Stimulated activated memory B cell treated with anti-CD40 and anti-IgM and Interleukin-4, amounts not matched to agents 10 μg/mL and 1 μg/mL and 100 μg/mL, for 72 hours (primary cell): Measurements from ENCODE around the gene PACRG.

Experiments
- ATAC-seq: fragments of 150-1000 bp; cut with Tn5 transposase; 2 replicates; pipeline ENCODE4 v1.10.0; 2021
- H3K27ac Mint-ChIP-seq: one replicate; pipeline ENCODE4 v1.8.0; 2022; ENCODE audit warnings: mild to moderate bottlenecking, mixed read lengths
- H3K27me3 Mint-ChIP-seq: one replicate; pipeline ENCODE4 v1.8.0; 2022; ENCODE audit warnings: mixed read lengths
- H3K36me3 Mint-ChIP-seq: one replicate; pipeline ENCODE4 v1.8.0; 2022; ENCODE audit warnings: mixed read lengths
- H3K4me1 Mint-ChIP-seq: one replicate; pipeline ENCODE4 v1.8.0; 2022; ENCODE audit warnings: mixed read lengths
- H3K4me3 Mint-ChIP-seq: one replicate; pipeline ENCODE4 v1.8.0; 2022; ENCODE audit warnings: mild to moderate bottlenecking, moderate library complexity, mixed read lengths
- H3K9me3 Mint-ChIP-seq: one replicate; pipeline ENCODE4 v1.8.0; 2022; ENCODE audit warnings: mixed read lengths

PACRG gene

DNA sequence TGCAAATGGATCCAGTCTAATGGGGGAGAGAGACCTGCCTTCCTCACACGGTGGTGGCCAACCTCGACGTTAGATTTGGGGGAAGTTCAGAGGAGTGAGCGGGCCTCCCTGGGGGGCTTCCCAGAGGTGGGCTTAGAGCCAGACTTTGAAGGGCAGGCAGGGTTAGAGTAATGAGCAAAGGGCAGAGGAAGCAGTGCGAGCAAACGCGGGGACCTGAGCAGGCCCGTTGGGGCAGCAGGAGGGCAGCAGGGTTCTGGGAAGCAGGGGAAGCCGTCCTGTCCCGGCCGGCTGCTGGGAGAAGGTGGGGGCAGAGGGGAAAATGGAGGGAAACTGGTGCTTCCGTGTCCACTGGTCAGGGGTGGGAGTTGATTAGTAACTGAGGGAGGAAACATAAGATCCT, 474.1 kb downstream of the PACRG start:
- Mint-ChIP-seq H3K36me3 (no peaks in the 10 kb centered on the region), H3K4me1 (no peaks in the 10 kb centered on the region), H3K4me3 (no peak overlapping the region), H3K27ac (no peak overlapping the region), H3K9me3 (peaks cover 4% of the 10 kb centered on the region), H3K27me3 (peaks cover 22% of the 10 kb centered on the region)
- ATAC-seq, result no peak

- H3K27me3 Mint-ChIP-seq, result peaks cover 20% of the 10 kb centered on the region
- no peaks in the 10 kb centered on the region for H3K36me3 Mint-ChIP-seq
- no peak overlapping the region for H3K4me3 Mint-ChIP-seq
- peaks cover 4% of the 10 kb centered on the region for H3K9me3 Mint-ChIP-seq
- no peaks in the 10 kb centered on the region for H3K4me1 Mint-ChIP-seq
- no peak overlapping the region for H3K27ac Mint-ChIP-seq
- no peak for ATAC-seq
Observed at GRCh38 chr6:163206196-163206595, 478.4 kb downstream of the PACRG start.

GRCh38 chr6:163207431-163208383, 479.9 kb downstream of the PACRG start:
- Mint-ChIP-seq H3K27ac (no peak overlapping the region), H3K27me3 (peaks cover 10% of the 10 kb centered on the region), H3K9me3 (peaks cover 9% of the 10 kb centered on the region), H3K4me1 (no peaks in the 10 kb centered on the region), H3K36me3 (no peaks in the 10 kb centered on the region), H3K4me3 (no peak overlapping the region)
- no peak for ATAC-seq

GRCh38 chr6:163209005-163209404, 481.2 kb downstream of the PACRG start:
- no peak for ATAC-seq
- H3K36me3 Mint-ChIP-seq, result no peaks in the 10 kb centered on the region
- H3K9me3 Mint-ChIP-seq, result peaks cover 9% of the 10 kb centered on the region
- H3K27ac Mint-ChIP-seq, result no peak overlapping the region
- H3K4me3 Mint-ChIP-seq, result no peak overlapping the region
- H3K27me3 Mint-ChIP-seq, result peaks cover 10% of the 10 kb centered on the region
- no peaks in the 10 kb centered on the region for H3K4me1 Mint-ChIP-seq

- Mint-ChIP-seq H3K27me3 (peaks cover 11% of the 10 kb centered on the region), H3K9me3 (peaks cover 5% of the 10 kb centered on the region), H3K4me1 (no peaks in the 10 kb centered on the region), H3K27ac (no peak overlapping the region), H3K36me3 (no peaks in the 10 kb centered on the region), H3K4me3 (no peak overlapping the region)
- no peak for ATAC-seq
Observed at GRCh38 chr6:163212123-163212522, 484.3 kb downstream of the PACRG start.

DNA sequence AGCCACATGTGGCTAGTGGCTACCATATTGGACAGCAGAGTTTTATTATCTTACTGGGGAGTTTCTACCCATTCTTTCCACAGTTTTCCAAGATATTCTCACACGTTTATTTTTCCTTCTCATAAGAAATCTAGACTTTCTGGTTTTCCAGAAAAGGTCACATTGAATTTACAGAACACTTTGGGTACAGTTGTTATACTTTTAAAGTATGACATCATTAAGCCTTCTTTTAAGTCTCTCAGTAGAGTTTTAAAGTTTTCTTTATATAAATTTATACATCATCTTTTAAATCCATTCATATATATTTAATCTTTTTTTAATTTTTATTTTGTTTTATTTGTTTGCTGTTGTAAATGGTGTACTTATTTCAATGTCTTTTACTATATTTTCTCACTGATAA, 486.5 kb downstream of the PACRG start:
- H3K4me3 Mint-ChIP-seq, result no peak overlapping the region
- H3K36me3 Mint-ChIP-seq, result no peaks in the 10 kb centered on the region
- peaks cover 26% of the 10 kb centered on the region for H3K27me3 Mint-ChIP-seq
- peaks cover 5% of the 10 kb centered on the region for H3K9me3 Mint-ChIP-seq
- ATAC-seq, result no peak
- H3K27ac Mint-ChIP-seq, result no peak overlapping the region
- H3K4me1 Mint-ChIP-seq, result no peaks in the 10 kb centered on the region

- Mint-ChIP-seq H3K27me3 (peaks cover 39% of the 10 kb centered on the region), H3K4me3 (no peak overlapping the region), H3K36me3 (no peaks in the 10 kb centered on the region), H3K27ac (no peak overlapping the region), H3K4me1 (no peaks in the 10 kb centered on the region), H3K9me3 (peaks cover 1% of the 10 kb centered on the region)
- no peak for ATAC-seq
Observed at GRCh38 chr6:163218361-163218894, 490.7 kb downstream of the PACRG start.

DNA sequence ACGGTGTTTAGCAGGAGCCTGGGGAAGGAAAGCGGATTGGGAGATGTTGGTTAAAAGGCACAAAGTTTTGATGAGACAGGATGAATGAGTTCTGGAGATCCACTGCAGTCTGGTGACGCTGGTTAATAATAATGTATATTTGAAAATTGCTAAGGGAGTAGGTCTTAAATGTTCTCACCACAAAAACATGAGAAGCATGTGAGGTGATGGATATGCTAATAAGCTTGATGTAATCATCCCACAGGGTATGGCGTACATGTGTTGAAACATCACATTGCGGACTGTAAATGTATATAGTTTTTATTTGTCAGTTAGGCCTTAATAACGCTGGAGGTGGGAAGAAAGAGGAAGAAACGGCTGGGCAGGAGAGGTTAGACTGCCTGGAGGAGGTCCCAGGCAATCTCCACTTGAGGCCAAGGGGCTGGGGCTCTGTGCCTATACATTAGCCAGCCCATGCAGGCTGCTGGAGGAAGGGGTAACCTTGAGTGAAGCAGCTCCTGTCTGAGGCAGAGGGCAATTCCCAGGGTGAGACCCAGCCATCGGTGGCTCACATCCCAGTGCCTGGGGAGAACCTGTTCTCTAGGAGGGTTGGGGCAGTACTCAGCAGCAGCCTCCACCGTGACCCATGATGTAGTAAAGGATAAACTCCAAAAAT, 498.5 kb downstream of the PACRG start:
- no peak for ATAC-seq
- no peaks in the 10 kb centered on the region for H3K36me3 Mint-ChIP-seq
- H3K27me3 Mint-ChIP-seq, result no peaks in the 10 kb centered on the region
- no peak overlapping the region for H3K27ac Mint-ChIP-seq
- peaks cover 8% of the 10 kb centered on the region for H3K9me3 Mint-ChIP-seq
- H3K4me1 Mint-ChIP-seq, result no peaks in the 10 kb centered on the region
- no peak overlapping the region for H3K4me3 Mint-ChIP-seq

- no peaks in the 10 kb centered on the region for H3K4me1 Mint-ChIP-seq
- H3K9me3 Mint-ChIP-seq, result peaks cover 8% of the 10 kb centered on the region
- H3K36me3 Mint-ChIP-seq, result no peaks in the 10 kb centered on the region
- peaks cover 2% of the 10 kb centered on the region for H3K27me3 Mint-ChIP-seq
- ATAC-seq, result no peak
- H3K4me3 Mint-ChIP-seq, result no peak overlapping the region
- H3K27ac Mint-ChIP-seq, result no peak overlapping the region
Observed at GRCh38 chr6:163226836-163227485, 499.2 kb downstream of the PACRG start.

DNA sequence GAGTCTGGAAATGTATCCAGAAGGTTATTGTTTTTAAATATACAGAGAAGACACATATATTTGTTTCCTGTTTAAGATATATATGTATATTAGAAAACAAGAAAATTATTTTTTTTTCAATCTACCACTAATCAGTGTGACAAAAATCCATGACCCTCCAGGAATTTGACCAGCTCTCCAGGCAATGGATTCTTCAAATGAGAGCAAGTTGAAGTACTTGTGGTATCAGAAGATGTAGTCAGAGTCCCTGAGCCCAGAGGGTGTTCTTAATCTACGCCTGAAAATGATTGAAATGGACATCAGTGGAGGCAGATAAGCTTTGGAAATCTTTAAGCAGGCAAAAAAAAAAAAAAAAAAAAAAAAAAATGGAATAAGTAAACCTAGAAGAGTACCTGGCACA, 500.3 kb downstream of the PACRG start:
- Mint-ChIP-seq H3K27me3 (peaks cover 10% of the 10 kb centered on the region), H3K36me3 (no peaks in the 10 kb centered on the region), H3K27ac (no peak overlapping the region), H3K4me3 (no peak overlapping the region), H3K4me1 (no peaks in the 10 kb centered on the region), H3K9me3 (peaks cover 8% of the 10 kb centered on the region)
- no peak for ATAC-seq

GRCh38 chr6:163229050-163229449, 501.3 kb downstream of the PACRG start:
- H3K9me3 Mint-ChIP-seq, result peaks cover 4% of the 10 kb centered on the region
- no peak for ATAC-seq
- no peaks in the 10 kb centered on the region for H3K4me1 Mint-ChIP-seq
- no peaks in the 10 kb centered on the region for H3K36me3 Mint-ChIP-seq
- no peak overlapping the region for H3K4me3 Mint-ChIP-seq
- peaks cover 10% of the 10 kb centered on the region for H3K27me3 Mint-ChIP-seq
- H3K27ac Mint-ChIP-seq, result no peak overlapping the region

- no peaks in the 10 kb centered on the region for H3K36me3 Mint-ChIP-seq
Observed at GRCh38 chr6:163230901-163231300, 503.1 kb downstream of the PACRG start.

DNA sequence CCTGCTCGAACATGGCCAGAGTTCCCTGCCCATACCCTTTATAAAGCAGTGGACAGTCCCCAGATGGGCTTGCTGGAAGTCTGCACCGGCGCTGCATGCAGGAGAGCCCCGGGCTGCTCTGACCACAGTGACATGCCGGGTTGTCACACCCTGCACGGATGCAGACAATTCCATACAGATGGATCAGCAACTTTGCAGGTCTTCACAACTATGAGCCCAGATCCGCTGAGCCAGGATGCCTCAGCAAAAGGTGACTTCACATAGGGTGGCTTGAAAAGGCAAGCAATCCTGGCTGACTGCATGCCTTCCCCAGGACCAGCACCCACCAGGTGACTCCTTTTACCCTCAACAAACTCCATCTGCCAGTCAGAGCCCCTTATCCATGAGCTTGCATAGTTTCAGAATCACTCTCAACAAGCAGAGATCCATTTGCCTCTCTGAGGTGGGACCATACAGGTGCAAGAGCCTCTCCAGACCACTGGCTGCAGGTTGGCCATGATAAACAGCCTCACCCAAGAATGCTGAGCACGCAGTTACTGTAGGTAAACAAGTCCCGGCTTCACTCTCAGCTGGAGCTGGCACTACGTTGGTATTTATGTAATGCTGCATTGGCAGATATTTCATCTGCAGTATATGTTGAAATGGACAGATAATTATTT, 503.7 kb downstream of the PACRG start:
- Mint-ChIP-seq H3K4me1 (no peaks in the 10 kb centered on the region), H3K27ac (no peak overlapping the region), H3K27me3 (peaks cover 10% of the 10 kb centered on the region), H3K36me3 (no peaks in the 10 kb centered on the region), H3K9me3 (no peaks in the 10 kb centered on the region), H3K4me3 (no peak overlapping the region)
- ATAC-seq, result no peak

More at GRCh38 chr6:163230901-163231300, 503.1 kb downstream of the PACRG start:
- Mint-ChIP-seq H3K4me1 (no peaks in the 10 kb centered on the region), H3K4me3 (no peak overlapping the region), H3K27ac (no peak overlapping the region), H3K9me3 (no peaks in the 10 kb centered on the region), H3K27me3 (peaks cover 10% of the 10 kb centered on the region)
- no peak for ATAC-seq

GRCh38 chr6:163232015-163232523, 504.3 kb downstream of the PACRG start:
- no peaks in the 10 kb centered on the region for H3K4me1 Mint-ChIP-seq
- H3K27ac Mint-ChIP-seq, result no peak overlapping the region
- H3K9me3 Mint-ChIP-seq, result no peaks in the 10 kb centered on the region
- peaks cover 10% of the 10 kb centered on the region for H3K27me3 Mint-ChIP-seq
- no peak overlapping the region for H3K4me3 Mint-ChIP-seq
- peak; percentile 29 for ATAC-seq
- H3K36me3 Mint-ChIP-seq, result no peaks in the 10 kb centered on the region

DNA sequence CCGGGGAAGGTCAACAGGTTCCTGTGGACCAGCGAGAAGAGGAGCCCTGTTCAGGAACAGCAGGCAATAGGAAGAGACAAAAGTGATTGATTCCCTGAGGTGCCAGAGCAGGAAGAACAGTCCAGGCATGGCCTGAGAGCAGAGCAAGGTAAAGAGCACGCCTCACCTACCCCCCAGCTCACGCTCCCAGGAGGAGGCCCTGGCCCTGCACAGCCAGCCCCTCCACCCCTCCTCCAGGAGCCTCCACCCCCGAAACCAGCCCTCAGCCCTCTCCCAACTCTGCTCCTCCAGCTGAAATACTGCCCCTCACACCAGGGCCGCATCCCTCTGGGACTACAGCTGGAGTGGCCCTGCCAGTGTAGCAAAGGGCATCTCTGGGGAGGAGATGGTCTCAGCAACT, 504.9 kb downstream of the PACRG start:
- no peaks in the 10 kb centered on the region for H3K4me1 Mint-ChIP-seq
- H3K27ac Mint-ChIP-seq, result no peak overlapping the region
- ATAC-seq, result peak; percentile 28
- peaks cover 10% of the 10 kb centered on the region for H3K27me3 Mint-ChIP-seq
- H3K9me3 Mint-ChIP-seq, result no peaks in the 10 kb centered on the region
- H3K4me3 Mint-ChIP-seq, result no peak overlapping the region
- no peaks in the 10 kb centered on the region for H3K36me3 Mint-ChIP-seq
